HG02798 (cell line): ENCODE measurements around the gene RNASE3.
"Not testable (repeated sequence)": the region's sequence is repeated elsewhere in the genome, so short reads cannot be mapped to it uniquely, and the experiment has no call there.

Experiments
- ATAC-seq: cut with Tn5 transposase; IDR thresholded peaks from one replicate; pipeline ENCODE4 v1.9.1; 2021; ENCODE audit warnings: mild to moderate bottlenecking; ENCODE audit not compliant: unreplicated experiment, poor library complexity

Gene RNASE3

DNA sequence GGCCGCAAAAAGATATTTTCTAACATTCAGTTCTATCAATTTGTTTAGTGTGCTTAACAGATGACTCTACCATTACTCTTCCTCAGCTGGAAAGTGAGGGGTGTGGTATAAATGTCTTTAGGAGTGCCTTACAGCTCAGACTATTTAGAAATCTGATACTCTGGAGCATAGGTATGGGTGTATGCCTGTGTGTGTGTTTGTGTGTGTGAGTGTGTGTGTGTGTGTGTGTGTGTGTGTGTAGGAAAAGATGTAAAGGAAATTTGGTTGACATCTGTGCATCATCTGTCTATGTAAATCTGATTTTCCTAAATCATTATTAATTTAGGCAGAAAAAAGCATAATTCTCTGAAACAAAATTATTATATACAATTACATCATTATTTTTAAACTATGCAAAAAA is 16.0 kb downstream of the RNASE3 start:
- ATAC-seq, result no peak

DNA sequence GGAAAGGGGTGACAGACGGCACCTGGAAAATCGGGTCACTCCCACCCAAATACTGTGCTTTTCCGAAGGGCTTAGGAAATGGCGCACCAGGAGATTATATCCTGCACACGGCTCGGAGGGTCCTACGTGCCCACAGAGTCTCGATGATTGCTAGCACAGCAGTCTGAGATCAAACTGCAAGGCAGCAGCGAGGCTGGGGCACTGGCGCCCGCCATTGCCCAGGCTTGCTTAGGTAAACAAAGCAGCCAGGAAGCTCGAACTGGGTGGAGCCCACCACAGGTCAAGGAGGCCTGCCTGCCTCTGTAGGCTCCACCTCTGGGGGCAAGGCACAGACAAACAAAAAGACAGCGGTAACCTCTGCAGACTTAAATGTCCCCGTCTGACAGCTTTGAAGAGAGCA is 19.6 kb downstream of the RNASE3 start:
- ATAC-seq, result not testable (repeated sequence)

DNA sequence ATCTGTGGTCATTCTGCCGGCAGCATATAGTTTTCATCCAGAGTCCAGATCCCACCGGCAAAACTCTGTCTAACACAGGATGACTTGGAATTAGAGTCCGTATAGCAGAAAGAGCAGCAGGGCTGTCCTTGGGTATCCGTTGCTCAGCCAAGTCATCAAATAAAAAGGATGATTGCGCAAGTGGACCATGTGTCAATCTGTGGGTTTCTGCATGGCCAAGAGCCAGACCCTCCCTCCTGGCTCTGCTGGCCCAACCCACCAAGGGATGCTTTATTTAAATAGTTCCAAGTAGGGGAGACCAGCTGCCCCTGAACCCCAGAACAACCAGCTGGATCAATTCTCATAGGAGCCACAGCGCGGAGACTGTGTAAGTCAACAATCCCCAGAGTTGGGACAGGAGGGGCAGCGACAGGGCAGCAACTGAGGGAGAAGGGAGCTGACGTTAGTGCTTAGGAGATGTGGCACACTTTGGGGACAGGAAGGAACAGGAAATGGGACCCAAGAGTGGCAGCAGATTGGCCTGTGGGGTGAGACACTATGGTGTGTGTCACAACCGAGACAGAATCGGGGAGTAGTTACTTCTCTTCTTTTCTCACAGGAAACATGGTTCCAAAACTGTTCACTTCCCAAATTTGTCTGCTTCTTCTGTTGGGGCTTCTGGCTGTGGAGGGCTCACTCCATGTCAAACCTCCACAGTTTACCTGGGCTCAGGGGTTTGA is 28.0 kb downstream of the RNASE3 start:
- ATAC-seq, result not testable (repeated sequence)

DNA sequence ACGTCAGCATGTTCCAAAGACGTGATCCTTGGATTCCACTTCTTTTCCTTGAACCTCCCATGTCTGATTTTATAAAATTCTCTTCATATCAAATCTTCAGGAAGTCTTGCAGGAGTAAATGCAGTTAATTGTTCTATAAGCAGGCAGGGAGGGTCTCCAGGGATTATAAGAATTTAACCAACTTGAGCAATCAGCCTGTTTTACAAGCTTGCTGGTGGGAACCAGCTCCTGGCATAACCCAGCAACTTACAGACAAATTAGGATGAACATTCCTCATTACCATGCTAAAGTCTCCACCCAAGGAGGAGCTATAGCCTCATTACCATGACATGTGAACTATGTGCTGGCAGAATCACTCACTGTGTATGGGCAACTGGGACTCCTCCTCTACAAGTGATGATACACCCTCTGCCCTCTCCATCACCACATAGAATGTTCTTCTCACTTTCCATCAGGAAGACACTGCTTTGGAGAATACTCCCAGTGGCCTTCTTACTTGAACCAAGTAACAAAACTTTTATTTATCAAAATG is 32.6 kb downstream of the RNASE3 start:
- ATAC-seq, result not testable (repeated sequence)

DNA sequence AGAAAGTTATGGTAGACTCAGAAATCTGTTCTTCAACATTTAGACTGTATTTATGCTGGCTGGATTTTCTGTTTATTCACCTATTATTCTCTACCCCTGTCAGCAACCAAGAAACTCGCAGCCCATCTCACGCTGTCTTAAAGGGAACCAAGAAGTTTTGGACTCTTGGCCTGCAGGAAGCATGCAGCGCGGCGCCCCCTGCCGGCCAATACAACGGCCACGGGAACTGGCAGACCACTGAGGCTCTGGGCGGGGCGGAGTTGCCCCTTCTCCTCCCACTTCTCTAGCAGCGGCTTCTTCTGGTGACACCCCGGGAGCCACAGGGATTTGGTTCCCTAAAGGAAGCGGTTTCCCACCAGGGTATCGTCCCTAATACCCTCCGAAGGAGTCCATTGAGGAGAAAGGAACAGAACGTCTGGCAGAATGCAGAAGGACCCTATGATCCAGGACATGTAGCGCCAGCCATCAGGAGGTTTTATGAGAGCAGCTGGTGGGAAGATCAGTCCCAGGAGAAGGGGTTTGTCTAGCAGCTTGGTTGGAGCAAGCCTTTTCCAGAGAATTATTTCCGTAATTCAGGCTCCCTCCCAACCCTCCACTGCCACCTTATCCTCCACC is 43.1 kb downstream of the RNASE3 start:
- ATAC-seq, result no peak

DNA sequence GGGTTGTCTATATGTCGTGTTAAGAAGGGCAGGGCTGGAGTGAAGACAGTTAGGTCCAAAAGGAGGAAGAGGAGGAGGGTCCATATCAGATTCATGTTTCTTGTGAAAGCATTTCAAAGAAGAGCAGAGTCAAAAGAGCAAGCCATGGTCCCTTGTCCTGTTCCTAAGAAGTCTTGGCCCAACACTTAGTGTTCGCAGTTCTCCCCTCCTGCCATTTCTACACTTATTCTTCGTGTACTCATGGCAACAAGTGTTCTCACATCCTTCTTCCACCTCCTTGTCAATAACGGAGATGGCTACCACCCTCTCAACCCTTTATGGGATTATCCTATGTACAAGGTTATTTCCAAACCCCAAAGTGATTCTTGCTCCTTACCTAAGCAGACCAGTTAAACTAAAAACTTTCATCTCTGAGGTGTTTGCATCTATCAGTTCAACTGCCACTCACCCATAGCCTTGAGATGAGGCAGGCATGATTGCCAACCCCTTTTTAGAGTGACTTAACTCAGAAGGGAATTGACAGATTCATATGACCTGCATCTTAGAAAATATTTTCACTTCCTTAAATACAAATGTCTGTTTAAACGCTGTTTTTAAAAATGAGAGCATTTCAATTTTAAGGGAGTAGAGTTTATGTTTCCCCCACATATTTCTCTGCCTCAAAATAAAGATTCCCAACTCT is 44.3 kb downstream of the RNASE3 start:
- ATAC-seq, result no peak
